ENCODE measurements around the gene PACRG. TPM values are rescaled to one million over a fixed set of nuclear protein-coding genes. Genes with fewer than 3 reads are reported as not detected.

Gene PACRG
- total RNA-seq, 1 donor from 2014 or later = under 0.01 TPM

GRCh38 chr6:163200289-163200688 lies 472.5 kb downstream of the PACRG start:
- H3K27me3 ChIP-seq (ENCODE audit: control insufficient read depth, insufficient read depth, low read length) = no peaks in the 10 kb centered on the region
- H3K36me3 ChIP-seq (ENCODE audit: control insufficient read depth, insufficient read depth, low read length) = no peaks in the 10 kb centered on the region
- H3K4me3 ChIP-seq (ENCODE audit: low read depth, low read length) = no peak overlapping the region
- FAIRE-seq (no peak), DNase-seq (ENCODE audit: low read depth) (no peak)
- no peak for TF ChIP-seq CTCF (IDR thresholded peaks at IDR 0.05; ENCODE audit: insufficient read depth, low read length, severe bottlenecking)

- FAIRE-seq (no peak), DNase-seq (ENCODE audit: low read depth) (no peak)
- no peaks in the 10 kb centered on the region for H3K36me3 ChIP-seq (ENCODE audit: control insufficient read depth, insufficient read depth, low read length)
- no peaks in the 10 kb centered on the region for H3K27me3 ChIP-seq (ENCODE audit: control insufficient read depth, insufficient read depth, low read length)
- H3K4me3 ChIP-seq (ENCODE audit: low read depth, low read length) = no peak overlapping the region
- no peak for TF ChIP-seq CTCF (IDR thresholded peaks at IDR 0.05; ENCODE audit: insufficient read depth, low read length, severe bottlenecking)
Observed at GRCh38 chr6:163200694-163201093, 472.9 kb downstream of the PACRG start.

GRCh38 chr6:163201855-163202254 lies 474.1 kb downstream of the PACRG start:
- Histone ChIP-seq H3K27me3 (ENCODE audit: control insufficient read depth, insufficient read depth, low read length) (no peaks in the 10 kb centered on the region), H3K36me3 (ENCODE audit: control insufficient read depth, insufficient read depth, low read length) (no peaks in the 10 kb centered on the region), H3K4me3 (ENCODE audit: low read depth, low read length) (no peak overlapping the region)
- no peak for DNase-seq (ENCODE audit: low read depth)
- TF ChIP-seq CTCF (IDR thresholded peaks at IDR 0.05; ENCODE audit: insufficient read depth, low read length, severe bottlenecking) = no peak
- FAIRE-seq = no peak

- Histone ChIP-seq H3K4me3 (ENCODE audit: low read depth, low read length) (no peak overlapping the region), H3K36me3 (ENCODE audit: control insufficient read depth, insufficient read depth, low read length) (no peaks in the 10 kb centered on the region), H3K27me3 (ENCODE audit: control insufficient read depth, insufficient read depth, low read length) (no peaks in the 10 kb centered on the region)
- no peak for FAIRE-seq
- no peak for DNase-seq (ENCODE audit: low read depth)
- TF ChIP-seq CTCF (IDR thresholded peaks at IDR 0.05; ENCODE audit: insufficient read depth, low read length, severe bottlenecking) = no peak
Observed at GRCh38 chr6:163206196-163206595, 478.4 kb downstream of the PACRG start.

- FAIRE-seq (no peak), DNase-seq (ENCODE audit: low read depth) (no peak)
- H3K27me3 ChIP-seq (ENCODE audit: control insufficient read depth, insufficient read depth, low read length) = no peaks in the 10 kb centered on the region
- H3K4me3 ChIP-seq (ENCODE audit: low read depth, low read length) = no peak overlapping the region
- H3K36me3 ChIP-seq (ENCODE audit: control insufficient read depth, insufficient read depth, low read length) = no peaks in the 10 kb centered on the region
- no peak for TF ChIP-seq CTCF (IDR thresholded peaks at IDR 0.05; ENCODE audit: insufficient read depth, low read length, severe bottlenecking)
Observed at GRCh38 chr6:163207431-163208383, 479.9 kb downstream of the PACRG start.
